ENCODE results near the gene HS3ST6. TPM values are rescaled to one million over a fixed set of nuclear protein-coding genes. Genes with fewer than 3 reads are reported as not detected.

Gene HS3ST6
- total RNA-seq, 1 donor from 2014 or later, result 4.4 TPM

- Histone ChIP-seq H3K9me3 (no peaks in the 10 kb centered on the region), H3K4me1 (peaks cover 4% of the 10 kb centered on the region), H3K27ac (no peak overlapping the region), H3K27me3 (no peaks in the 10 kb centered on the region), H3K36me3 (no peaks in the 10 kb centered on the region), H3K4me3 (no peak overlapping the region)
- intact Hi-C loops (cut with DNase I), result loop anchor here (2.0 kb wide), 1 partner anchor 65 kb away; no protein-coding TSS in a partner anchor
- no peak for TF ChIP-seq POLR2A (IDR thresholded peaks at IDR 0.05)
- TF ChIP-seq CTCF (IDR thresholded peaks at IDR 0.05), result no peak
- no peak for TF ChIP-seq POLR2AphosphoS5 (IDR thresholded peaks at IDR 0.05; ENCODE audit: insufficient read depth in 1 of 2, low read depth in 1 of 2)
- DNase-seq (ENCODE audit: extremely low spot score in 2 of 2), result no peak
Observed at GRCh38 chr16:1861730-1862129, 56.5 kb downstream of the HS3ST6 start.

Small RNAs within 50 kb of the gene (small RNA-seq; reads per million reads assigned to genes)
- gene SNORA10 (not detected), gene SNORA64 (not detected)

Other genes starting within 250 kb of the HS3ST6 start
- 19.9 TPM for gene JPT2, start 240.1 kb downstream of the HS3ST6 start, total RNA-seq
- gene MAPK8IP3, start 212.2 kb downstream of the HS3ST6 start, total RNA-seq, result 44.9 TPM
- gene NME3, start 146.9 kb downstream of the HS3ST6 start, total RNA-seq, result 96.0 TPM
- 13.5 TPM for gene EME2, start 145.6 kb downstream of the HS3ST6 start, total RNA-seq
- 89.6 TPM for gene MRPS34, start 145.3 kb downstream of the HS3ST6 start, total RNA-seq
- gene SPSB3, start 135.8 kb downstream of the HS3ST6 start, total RNA-seq, result 75.9 TPM
- 40.8 TPM for gene NUBP2, start 135.5 kb downstream of the HS3ST6 start, total RNA-seq
- gene IGFALS, start 124.7 kb downstream of the HS3ST6 start, total RNA-seq, result not detected
- 71.5 TPM for gene HAGH, start 91.6 kb downstream of the HS3ST6 start, total RNA-seq
- 53.5 TPM for gene FAHD1, start 91.2 kb downstream of the HS3ST6 start, total RNA-seq
- gene MEIOB, start 46.3 kb downstream of the HS3ST6 start, total RNA-seq, result not detected
- 53.0 TPM for gene MSRB1, start 24.8 kb upstream of the HS3ST6 start, total RNA-seq
- gene RPL3L, start 36.3 kb upstream of the HS3ST6 start, total RNA-seq, result not detected
- gene NDUFB10, start 41.1 kb upstream of the HS3ST6 start, total RNA-seq, result 132 TPM
- 3,117 TPM for gene RPS2, start 46.4 kb upstream of the HS3ST6 start, total RNA-seq
- not detected for gene RNF151, start 48.4 kb upstream of the HS3ST6 start, total RNA-seq
- gene TBL3, start 53.6 kb upstream of the HS3ST6 start, total RNA-seq, result 44.2 TPM
- gene NOXO1, start 63.1 kb upstream of the HS3ST6 start, total RNA-seq, result 1.2 TPM
- 11.5 TPM for gene GFER, start 65.8 kb upstream of the HS3ST6 start, total RNA-seq
- 8.3 TPM for gene SYNGR3, start 71.6 kb upstream of the HS3ST6 start, total RNA-seq
- 51.8 TPM for gene ZNF598, start 91.4 kb upstream of the HS3ST6 start, total RNA-seq
- gene NPW, start 101.4 kb upstream of the HS3ST6 start, total RNA-seq, result not detected
- gene NHERF2, start 108.5 kb upstream of the HS3ST6 start, total RNA-seq, result 44.7 TPM
- gene NTHL1, start 129.4 kb upstream of the HS3ST6 start, total RNA-seq, result 28.5 TPM
- gene TSC2, start 129.6 kb upstream of the HS3ST6 start, total RNA-seq, result 78.6 TPM
- 153 TPM for gene PKD1, start 217.5 kb upstream of the HS3ST6 start, total RNA-seq
- 1.5 TPM for gene RAB26, start 230.2 kb upstream of the HS3ST6 start, total RNA-seq
- gene TRAF7, start 237.4 kb upstream of the HS3ST6 start, total RNA-seq, result 38.8 TPM

Data from vagina (tissue), 2 donors.